NCI-H2029 (cell line): ENCODE measurements around the gene TK2.
"Not testable (repeated sequence)": the region's sequence is repeated elsewhere in the genome, so short reads cannot be mapped to it uniquely, and the experiment has no call there.

Experiments used
- DNase-seq: peaks from one replicate; lab custom pipeline; 2025; lab: John Stamatoyannopoulos, UW

Gene TK2

GRCh38 chr16:66549284-66550131, at the start of gene TK2:
TK2 (minus strand) TSS chr16:66550122; CDS start chr16:66550061, 61 bp downstream.
- DNase-seq: no peak

- no peak for DNase-seq
Measured at GRCh38 chr16:66598111-66598510, 48.2 kb upstream of the TK2 start.

- no peak for DNase-seq
Measured at GRCh38 chr16:66596986-66597848, 47.3 kb upstream of the TK2 start.

- not testable (repeated sequence) for DNase-seq
Measured at GRCh38 chr16:66596559-66596958, 46.6 kb upstream of the TK2 start.

- no peak for DNase-seq
Measured at GRCh38 chr16:66594739-66595138, 44.8 kb upstream of the TK2 start.

- DNase-seq: no peak
Measured at GRCh38 chr16:66592814-66593213, 42.9 kb upstream of the TK2 start.

GRCh38 chr16:66592241-66592640, 42.3 kb upstream of the TK2 start:
- no peak for DNase-seq

GRCh38 chr16:66591018-66591417, 41.1 kb upstream of the TK2 start:
- DNase-seq: no peak

- no peak for DNase-seq
Measured at GRCh38 chr16:66590322-66590721, 40.4 kb upstream of the TK2 start.

- no peak for DNase-seq
Measured at GRCh38 chr16:66588981-66589713, 39.2 kb upstream of the TK2 start.

- DNase-seq: no peak
Measured at GRCh38 chr16:66587881-66588600, 38.1 kb upstream of the TK2 start.

GRCh38 chr16:66585481-66586239, 35.7 kb upstream of the TK2 start:
- no peak for DNase-seq

GRCh38 chr16:66581246-66581952, 31.5 kb upstream of the TK2 start:
- no peak for DNase-seq

GRCh38 chr16:66580605-66581209, 30.8 kb upstream of the TK2 start:
- no peak for DNase-seq

GRCh38 chr16:66578651-66579531, 29.0 kb upstream of the TK2 start, which contains the start of gene CMTM2:
CMTM2 (plus strand) TSS chr16:66579463; CDS start chr16:66579608, 145 bp downstream.
- no peak for DNase-seq

GRCh38 chr16:66576296-66576695, 26.4 kb upstream of the TK2 start:
- DNase-seq: no peak

GRCh38 chr16:66575060-66575459, 25.1 kb upstream of the TK2 start:
- no peak for DNase-seq

GRCh38 chr16:66574531-66574930, 24.6 kb upstream of the TK2 start:
- no peak for DNase-seq

GRCh38 chr16:66574081-66574480, 24.2 kb upstream of the TK2 start:
- DNase-seq: no peak
